ENCODE results near the gene KIF19. TPM values are rescaled to one million over a fixed set of nuclear protein-coding genes. Genes with fewer than 3 reads are reported as not detected.
"Not testable (repeated sequence)": the region's sequence is repeated elsewhere in the genome, so short reads cannot be mapped to it uniquely, and the experiment has no call there.

The KIF19 gene
- total and polyA plus RNA-seq, 2 experiments from 2014 or later: not detected

DNA sequence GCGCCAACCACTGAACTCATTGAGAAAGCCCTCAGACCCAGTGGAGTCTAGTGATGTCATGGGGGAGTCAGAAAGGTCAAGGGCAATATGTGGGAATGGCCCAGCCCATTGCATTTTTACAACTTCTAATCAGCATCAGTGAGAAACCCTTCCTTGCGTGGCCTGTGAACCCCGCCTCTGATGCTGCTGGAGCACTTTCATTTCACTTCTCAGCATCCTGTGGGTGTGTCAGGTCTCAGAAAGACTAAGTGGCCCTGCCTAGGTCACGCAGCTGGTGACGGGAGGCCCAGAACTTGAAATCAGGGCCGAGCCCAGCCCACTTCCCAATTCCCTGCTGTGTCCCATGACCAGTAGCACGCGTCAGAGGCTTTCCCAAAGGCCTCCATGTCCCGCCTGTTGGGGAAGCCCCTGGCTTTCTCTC is 45.9 kb upstream of the KIF19 start:
- Histone ChIP-seq H3K9me2 (ENCODE audit: insufficient read depth) (no peaks in the 10 kb centered on the region), H3K4me2 (ENCODE audit: unreplicated experiment) (no peak overlapping the region), H3K4me1 (ENCODE audit: insufficient read depth) (no peaks in the 10 kb centered on the region), H4K20me1 (ENCODE audit: insufficient read depth) (no peaks in the 10 kb centered on the region), H3K9me3 (ENCODE audit: low read depth) (no peaks in the 10 kb centered on the region), H3K27me3 (replicated peaks; ENCODE audit: insufficient read depth) (peaks cover 21% of the 10 kb centered on the region), H3K27ac (no peak overlapping the region), H3K79me2 (ENCODE audit: insufficient read depth) (no peaks in the 10 kb centered on the region), H3F3A (ENCODE audit: insufficient read depth) (no peaks in the 10 kb centered on the region), H2AFZ (no peak overlapping the region), H3K36me3 (ENCODE audit: low read depth) (no peaks in the 10 kb centered on the region), H3K4me3 (no peak overlapping the region), H3K9ac (no peak overlapping the region)
- in situ Hi-C loops (cut with MboI): no loop called here
- TF ChIP-seq EZH2 (IDR thresholded peaks at IDR 0.05; ENCODE audit: insufficient read depth, poor library complexity, severe bottlenecking) (no peak), EZH2phosphoT487 (IDR thresholded peaks at IDR 0.05; ENCODE audit: insufficient read depth, low read depth) (no peak)
- WGBS, 2 experiments (ENCODE audit: low coverage in 1 of 2, low lambda C conversion rate in 2 of 2, missing lambda C conversion rate in 2 of 2): 58 to 60% methylated on average over 9 of the region's 9 CpGs
- DNase-seq: no peak

DNA sequence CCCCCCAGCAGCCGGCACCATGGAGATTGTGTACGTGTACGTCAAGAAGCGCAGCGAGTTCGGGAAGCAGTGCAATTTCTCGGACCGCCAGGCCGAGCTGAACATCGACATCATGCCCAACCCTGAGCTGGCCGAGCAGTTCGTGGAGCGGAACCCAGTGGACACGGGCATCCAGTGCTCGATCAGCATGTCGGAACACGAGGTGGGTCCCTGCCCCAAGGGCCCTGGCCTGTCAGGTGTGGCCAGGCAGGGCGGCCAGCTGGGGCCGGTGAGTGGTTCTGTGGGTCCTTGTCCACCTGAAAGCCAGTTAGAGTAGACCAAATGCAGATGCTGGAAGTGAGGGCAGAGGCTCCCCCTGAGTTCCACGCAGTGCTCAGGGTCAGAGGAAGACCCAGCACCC is 44.2 kb upstream of the KIF19 start:
- no peak for TF ChIP-seq EZH2phosphoT487 (IDR thresholded peaks at IDR 0.05; ENCODE audit: insufficient read depth, low read depth)
- no peak for TF ChIP-seq EZH2 (IDR thresholded peaks at IDR 0.05; ENCODE audit: insufficient read depth, poor library complexity, severe bottlenecking)
- Histone ChIP-seq H3K9me2 (ENCODE audit: insufficient read depth) (no peaks in the 10 kb centered on the region), H3K4me2 (ENCODE audit: unreplicated experiment) (no peak overlapping the region), H3K4me3 (no peak overlapping the region), H4K20me1 (ENCODE audit: insufficient read depth) (no peaks in the 10 kb centered on the region), H3K9me3 (ENCODE audit: low read depth) (no peaks in the 10 kb centered on the region), H3F3A (ENCODE audit: insufficient read depth) (no peaks in the 10 kb centered on the region), H3K36me3 (ENCODE audit: low read depth) (no peaks in the 10 kb centered on the region), H3K9ac (no peak overlapping the region), H3K4me1 (ENCODE audit: insufficient read depth) (no peaks in the 10 kb centered on the region), H3K79me2 (ENCODE audit: insufficient read depth) (no peaks in the 10 kb centered on the region), H3K27ac (no peak overlapping the region), H3K27me3 (replicated peaks; ENCODE audit: insufficient read depth) (peaks cover 9% of the 10 kb centered on the region), H2AFZ (no peak overlapping the region)
- DNase-seq: no peak
- in situ Hi-C loops (cut with MboI): no loop called here
- 74 to 82% methylated on average over 16 to 19 of the region's 20 CpGs for WGBS, 2 experiments (ENCODE audit: low coverage in 1 of 2, low lambda C conversion rate in 2 of 2, missing lambda C conversion rate in 2 of 2)

- H3F3A ChIP-seq (ENCODE audit: insufficient read depth); H3K9ac ChIP-seq; in situ Hi-C loops (cut with MboI); H3K27ac ChIP-seq; H3K4me3 ChIP-seq; H3K36me3 ChIP-seq (ENCODE audit: low read depth); DNase-seq; H2AFZ ChIP-seq; H3K4me1 ChIP-seq (ENCODE audit: insufficient read depth); H3K79me2 ChIP-seq (ENCODE audit: insufficient read depth); H4K20me1 ChIP-seq (ENCODE audit: insufficient read depth); H3K27me3 ChIP-seq (replicated peaks; ENCODE audit: insufficient read depth); H3K4me2 ChIP-seq (ENCODE audit: unreplicated experiment); H3K9me2 ChIP-seq (ENCODE audit: insufficient read depth); H3K9me3 ChIP-seq (ENCODE audit: low read depth): not testable (repeated sequence)
- 61 to 64% methylated on average over 4 of the region's 4 CpGs for WGBS, 2 experiments (ENCODE audit: low coverage in 1 of 2, low lambda C conversion rate in 2 of 2, missing lambda C conversion rate in 2 of 2)
Measured at GRCh38 chr17:74282274-74282586, 43.8 kb upstream of the KIF19 start.

DNA sequence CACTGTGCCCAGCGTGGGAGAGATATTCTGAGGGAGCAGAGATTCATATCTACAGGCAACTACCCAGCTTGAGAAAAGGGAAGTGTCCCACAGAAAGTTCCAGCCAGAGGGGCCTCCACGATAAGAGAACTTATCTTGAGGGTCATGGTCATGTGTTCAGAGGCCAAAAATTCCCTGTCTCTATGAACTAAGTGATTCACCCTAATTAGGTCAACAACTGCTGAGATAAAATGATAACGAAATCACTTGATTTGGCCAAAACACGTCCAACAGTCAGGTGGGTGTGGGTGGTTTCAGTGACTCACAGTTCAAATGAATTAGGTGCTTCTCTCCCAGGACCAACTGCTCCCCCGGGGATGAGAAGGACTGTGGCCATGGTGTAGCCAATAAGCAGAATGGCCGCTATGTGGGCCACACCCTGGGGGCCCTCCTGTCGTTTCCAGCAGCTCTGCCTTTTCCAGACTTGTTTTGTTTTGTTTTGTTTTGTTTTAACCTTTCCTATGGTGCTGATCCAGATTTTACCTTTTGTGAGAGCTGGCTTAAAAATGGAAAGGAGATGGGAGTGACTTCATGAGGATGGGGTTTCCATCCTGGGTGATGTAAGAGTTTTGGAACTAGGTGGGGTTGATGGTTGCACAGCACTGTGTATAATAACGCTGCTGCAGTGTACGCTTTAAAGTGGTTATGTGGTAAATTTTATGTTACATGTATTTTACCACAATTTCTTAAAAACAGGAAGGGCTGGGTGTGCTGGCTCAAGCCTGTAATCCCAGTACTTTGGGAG is 43.2 kb upstream of the KIF19 start:
- H3K36me3 ChIP-seq (ENCODE audit: low read depth): no peaks in the 10 kb centered on the region
- DNase-seq: no peak
- TF ChIP-seq EZH2 (IDR thresholded peaks at IDR 0.05; ENCODE audit: insufficient read depth, poor library complexity, severe bottlenecking): no peak
- TF ChIP-seq EZH2phosphoT487 (IDR thresholded peaks at IDR 0.05; ENCODE audit: insufficient read depth, low read depth): no peak
- no peak overlapping the region for H3K4me2 ChIP-seq (ENCODE audit: unreplicated experiment)
- no peak overlapping the region for H3K27ac ChIP-seq
- no peaks in the 10 kb centered on the region for H3K9me2 ChIP-seq (ENCODE audit: insufficient read depth)
- H3K4me1 ChIP-seq (ENCODE audit: insufficient read depth): no peaks in the 10 kb centered on the region
- no peaks in the 10 kb centered on the region for H3K79me2 ChIP-seq (ENCODE audit: insufficient read depth)
- in situ Hi-C loops (cut with MboI): no loop called here
- H4K20me1 ChIP-seq (ENCODE audit: insufficient read depth): no peaks in the 10 kb centered on the region
- WGBS, 2 experiments (ENCODE audit: low coverage in 1 of 2, low lambda C conversion rate in 2 of 2, missing lambda C conversion rate in 2 of 2): 63 to 66% methylated on average over 9 of the region's 9 CpGs
- H3K9ac ChIP-seq: no peak overlapping the region
- no peak overlapping the region for H2AFZ ChIP-seq
- H3K27me3 ChIP-seq (replicated peaks; ENCODE audit: insufficient read depth): no peaks in the 10 kb centered on the region; the same call in 1 of the 2 replicates
- no peak overlapping the region for H3K4me3 ChIP-seq
- H3K9me3 ChIP-seq (ENCODE audit: low read depth): no peaks in the 10 kb centered on the region
- H3F3A ChIP-seq (ENCODE audit: insufficient read depth): no peaks in the 10 kb centered on the region

DNA sequence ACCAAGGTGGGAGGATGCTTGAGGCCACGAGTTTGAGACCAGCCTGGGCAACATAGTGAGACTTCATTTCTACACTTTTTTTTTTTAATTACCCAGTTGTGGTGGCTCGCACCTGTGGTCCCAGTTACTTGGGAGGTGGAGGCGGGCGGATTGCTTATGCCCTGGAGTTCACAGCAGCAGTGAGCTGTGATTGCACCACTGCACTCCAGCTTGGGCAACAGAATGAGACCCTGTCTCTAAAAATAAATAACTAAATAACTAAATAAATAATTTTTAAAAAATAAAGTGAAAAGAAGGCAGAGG is 42.7 kb upstream of the KIF19 start:
- H3K4me3 ChIP-seq: no peak overlapping the region
- no peaks in the 10 kb centered on the region for H4K20me1 ChIP-seq (ENCODE audit: insufficient read depth)
- no peaks in the 10 kb centered on the region for H3F3A ChIP-seq (ENCODE audit: insufficient read depth)
- TF ChIP-seq EZH2phosphoT487 (IDR thresholded peaks at IDR 0.05; ENCODE audit: insufficient read depth, low read depth): no peak
- TF ChIP-seq EZH2 (IDR thresholded peaks at IDR 0.05; ENCODE audit: insufficient read depth, poor library complexity, severe bottlenecking): no peak
- no peaks in the 10 kb centered on the region for H3K9me3 ChIP-seq (ENCODE audit: low read depth)
- H3K27ac ChIP-seq: no peak overlapping the region
- in situ Hi-C loops (cut with MboI): no loop called here
- no peaks in the 10 kb centered on the region for H3K79me2 ChIP-seq (ENCODE audit: insufficient read depth)
- DNase-seq: no peak
- H2AFZ ChIP-seq: no peak overlapping the region
- H3K27me3 ChIP-seq (replicated peaks; ENCODE audit: insufficient read depth): no peaks in the 10 kb centered on the region; the same call in 1 of the 2 replicates
- H3K9me2 ChIP-seq (ENCODE audit: insufficient read depth): no peaks in the 10 kb centered on the region
- no peaks in the 10 kb centered on the region for H3K36me3 ChIP-seq (ENCODE audit: low read depth)
- 58 to 78% methylated on average over 4 of the region's 4 CpGs for WGBS, 2 experiments (ENCODE audit: low coverage in 1 of 2, low lambda C conversion rate in 2 of 2, missing lambda C conversion rate in 2 of 2)
- no peak overlapping the region for H3K9ac ChIP-seq
- no peak overlapping the region for H3K4me2 ChIP-seq (ENCODE audit: unreplicated experiment)
- H3K4me1 ChIP-seq (ENCODE audit: insufficient read depth): no peaks in the 10 kb centered on the region

All from GM23248 (cell line).